A673 (cell line): Measurements from ENCODE around the gene MOK. TPM values are rescaled to one million over a fixed set of nuclear protein-coding genes. Genes with fewer than 3 reads are reported as not detected.

ENCODE experiments used
- BruUV-seq: library from RNA; stranded (reverse); fragments of 400-500 nt; replicated peaks from 2 replicates; lab custom pipeline; 2021; lab: Mats Ljungman, UMichigan
- CTCF ChIA-PET: fragments of 300-600 bp; sonication (Branson Sonifier 250); formaldehyde crosslinking; loops from one replicate; lab custom pipeline; 2022; ENCODE audit warnings: antibody characterized with exemption; lab: Charles Lee
- POLR2A ChIA-PET: fragments of 300-600 bp; sonication (Branson Sonifier 250); formaldehyde crosslinking; loops from one replicate; lab custom pipeline; 2022; ENCODE audit warnings: antibody characterized with exemption; ENCODE audit not compliant: low non-redundant PET; lab: Charles Lee
- DNase-seq: peaks from one replicate; pipeline ENCODE4 v3.0.0-alpha.2; 2015; ENCODE audit warnings: low spot score
- H3K27ac ChIP-seq: fragments of 200-600 bp; sonication (generic); 2 replicates; pipeline ENCODE4 v1.5.1; 2016; ENCODE audit warnings: mixed run types, low read depth, mild to moderate bottlenecking, mixed read lengths, antibody characterized with exemption, low read length; ENCODE audit not compliant: poor library complexity, severe bottlenecking
- H3K27me3 ChIP-seq: fragments of 200-600 bp; sonication (generic); replicated peaks from 2 replicates; pipeline ENCODE4 v1.6.1; 2017; ENCODE audit warnings: mixed run types, low read depth, mild to moderate bottlenecking, mixed read lengths, antibody characterized with exemption, low read length; ENCODE audit not compliant: insufficient read depth, poor library complexity
- H3K36me3 ChIP-seq: fragments of 200-600 bp; sonication (generic); 2 replicates; pipeline ENCODE4 v1.6.1; 2016; ENCODE audit warnings: mixed run types, mild to moderate bottlenecking, mixed read lengths, antibody characterized with exemption, low read length; ENCODE audit not compliant: insufficient read depth, poor library complexity, severe bottlenecking
- H3K4me1 ChIP-seq: fragments of 200-600 bp; sonication (generic); 2 replicates; pipeline ENCODE4 v1.6.1; 2017; ENCODE audit warnings: mixed run types, mild to moderate bottlenecking, mixed read lengths, antibody characterized with exemption, low read length; ENCODE audit not compliant: insufficient read depth, poor library complexity, severe bottlenecking
- H3K4me3 ChIP-seq: fragments of 200-600 bp; sonication (generic); 2 replicates; pipeline ENCODE4 v1.5.1; 2016; ENCODE audit warnings: low read depth, mixed run types, mild to moderate bottlenecking, mixed read lengths, low read length; ENCODE audit not compliant: poor library complexity, severe bottlenecking
- H3K9me3 ChIP-seq: fragments of 200-600 bp; sonication (generic); 2 replicates; pipeline ENCODE4 v1.6.1; 2016; ENCODE audit warnings: mixed run types, low read depth, mild to moderate bottlenecking, mixed read lengths, antibody characterized with exemption, low read length; ENCODE audit not compliant: poor library complexity, severe bottlenecking
- CTCF ChIP-seq: fragments of 300-800, 200-600 bp; sonication (generic); conservative IDR thresholded peaks from 2 replicates; pipeline ENCODE4 v1.5.1; 2017; ENCODE audit warnings: low read depth, mild to moderate bottlenecking, antibody characterized with exemption, low read length, moderate library complexity, mixed read lengths
- EZH2 ChIP-seq: fragments of 200-600 bp; sonication (generic); IDR thresholded peaks from 2 replicates; pipeline ENCODE4 v1.6.1; 2017; ENCODE audit warnings: borderline replicate concordance, low read depth, mild to moderate bottlenecking, mixed read lengths, antibody characterized with exemption, low read length; ENCODE audit not compliant: poor library complexity, severe bottlenecking
- intact Hi-C: fragments of 100-400 bp; cut with micrococcal nuclease; formaldehyde crosslinking; loops from one replicate; pipeline ENCODE4 v1.10.0; 2022; ENCODE audit not compliant: unreplicated experiment
- total RNA-seq: library from RNA; stranded (reverse); gene quantifications from 2 replicates; pipeline ENCODE4 v1.2.3, GENCODE V29; 2021

The MOK gene
- total RNA-seq, 1 experiment from 2014 or later: 27.4 TPM

GRCh38 chr14:102320671-102321455 is 15.9 kb upstream of the MOK start:
- Histone ChIP-seq H3K4me1 (peaks cover 21% of the 10 kb centered on the region), H3K4me3 (peak overlapping the region; percentile 68), H3K27ac (peak overlapping the region; percentile 79), H3K27me3 (no peaks in the 10 kb centered on the region), H3K9me3 (no peaks in the 10 kb centered on the region), H3K36me3 (no peaks in the 10 kb centered on the region)
- TF ChIP-seq CTCF (no peak), EZH2 (no peak)
- ChIA-PET POLR2A (interaction anchor here (0.6 kb wide), 1 partner anchor 325 kb away, joined by 11 read pairs; no protein-coding TSS in a partner anchor), CTCF (interaction anchor here (0.5 kb wide), 1 partner anchor 260 kb away, joined by 5 read pairs; no protein-coding TSS in a partner anchor)
- intact Hi-C loops: no loop called here
- TSS peak; percentile 63 for BruUV-seq
- DNase-seq: no peak

DNA sequence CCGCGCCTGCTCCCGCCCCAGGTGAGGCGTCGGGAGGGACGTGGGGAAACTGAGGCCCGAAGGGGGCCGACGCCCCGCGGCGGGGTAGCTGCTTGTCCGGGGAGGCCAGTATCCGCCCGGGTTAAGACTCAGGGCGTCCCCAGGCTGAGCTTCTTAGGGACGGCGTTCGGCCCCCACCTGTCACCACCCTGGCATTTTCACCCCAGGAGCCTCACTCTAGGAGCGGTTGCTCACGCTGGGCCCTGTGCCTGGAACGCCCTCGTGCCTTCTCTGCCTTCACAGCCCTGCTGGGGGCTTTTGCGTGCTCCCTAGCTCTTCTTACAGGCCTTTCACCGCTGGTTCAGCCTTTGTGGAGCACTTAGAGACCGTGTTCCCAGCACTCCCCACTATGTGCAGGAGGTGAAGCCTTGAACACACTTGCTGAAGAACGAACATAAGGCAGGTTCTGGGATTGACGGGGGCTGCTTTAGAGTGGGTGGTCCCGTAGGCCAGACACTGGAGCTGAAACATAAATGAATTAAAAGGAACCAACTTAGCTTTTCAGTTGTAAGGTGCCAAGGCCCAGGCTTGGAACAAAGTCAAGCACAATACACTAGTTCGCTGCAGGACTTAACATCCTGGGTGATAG is 15.2 kb upstream of the MOK start:
- CTCF ChIA-PET: no interaction called here
- peak; percentile 57 for DNase-seq

More for the DNA sequence above, 15.2 kb upstream of the MOK start:
- peaks cover 21% of the 10 kb centered on the region for H3K4me1 ChIP-seq
- H3K27me3 ChIP-seq: no peaks in the 10 kb centered on the region
- H3K36me3 ChIP-seq: no peaks in the 10 kb centered on the region
- peak overlapping the region; percentile 79 for H3K27ac ChIP-seq
- POLR2A ChIA-PET: interaction anchor here (0.6 kb wide), 2 partner anchors 12 to 324 kb away, joined by 5 to 11 read pairs; no protein-coding TSS in a partner anchor
- TF ChIP-seq EZH2 (no peak), CTCF (no peak)
- H3K4me3 ChIP-seq: peak overlapping the region; percentile 68
- intact Hi-C loops: no loop called here
- BruUV-seq: no TSS peak
- no peaks in the 10 kb centered on the region for H3K9me3 ChIP-seq
